AG04450 (cell line): ENCODE results near the gene XXYLT1. TPM values are rescaled to one million over a fixed set of nuclear protein-coding genes. Genes with fewer than 3 reads are reported as not detected.

Experiments used
- CTCF ChIA-PET: fragments of 300-600, 350-600 bp; formaldehyde crosslinking; extraction: SDS; loops from one replicate; lab custom pipeline; 2022; ENCODE audit warnings: antibody characterized with exemption, inconsistent platforms; lab: Charles Lee
- POLR2A ChIA-PET: fragments of 350-600 bp; formaldehyde crosslinking; extraction: SDS; loops from one replicate; lab custom pipeline; 2021; ENCODE audit warnings: antibody characterized with exemption, inconsistent platforms; lab: Yijun Ruan, JAX
- DNase-seq: peaks from one replicate; pipeline ENCODE4 v3.0.0-alpha.2; 2011; ENCODE audit warnings: low read depth, low spot score
- H3K27ac ChIP-seq: one replicate; pipeline ENCODE4 v1.5.1; 2012; ENCODE audit warnings: low read depth, low read length, control low read depth
- H3K27me3 ChIP-seq: one replicate; pipeline ENCODE4 v1.6.0; 2012; ENCODE audit warnings: low read length; ENCODE audit not compliant: control insufficient read depth, insufficient read depth
- H3K4me3 ChIP-seq: 2 replicates; pipeline ENCODE4 v1.5.1; 2011; ENCODE audit warnings: mild to moderate bottlenecking, low read depth, low read length, control low read depth
- H3K9me3 ChIP-seq: 2 replicates; pipeline ENCODE4 v1.5.1; 2012; ENCODE audit warnings: low read length; ENCODE audit not compliant: control insufficient read depth, insufficient read depth
- polyA plus RNA-seq: library from polyadenylated mRNA; depleted of rRNA; stranded (reverse); fragments of >200 nt; gene quantifications from 2 replicates; pipeline ENCODE4 v1.2.3, GENCODE V29; 2011
- TF ChIP-seq, protein P1 (sequence below): IDR thresholded peaks from 2 replicates; pipeline ENCODE4 v1.5.1; 2011; ENCODE audit warnings: low read depth, low read length, control low read depth, inconsistent platforms

XXYLT1 gene
- polyA plus RNA-seq, 1 experiment: 16.5 TPM

- ChIA-PET POLR2A (no interaction called here), CTCF (interaction anchor here (1.1 to 1.5 kb wide), 2 partner anchors 20 to 404 kb away, joined by 3 to 5 read pairs; no protein-coding TSS in a partner anchor)
- Histone ChIP-seq H3K9me3 (no peaks in the 10 kb centered on the region), H3K4me3 (no peak overlapping the region), H3K27ac (no peak overlapping the region), H3K27me3 (no peaks in the 10 kb centered on the region)
- TF ChIP-seq, protein P1, sequence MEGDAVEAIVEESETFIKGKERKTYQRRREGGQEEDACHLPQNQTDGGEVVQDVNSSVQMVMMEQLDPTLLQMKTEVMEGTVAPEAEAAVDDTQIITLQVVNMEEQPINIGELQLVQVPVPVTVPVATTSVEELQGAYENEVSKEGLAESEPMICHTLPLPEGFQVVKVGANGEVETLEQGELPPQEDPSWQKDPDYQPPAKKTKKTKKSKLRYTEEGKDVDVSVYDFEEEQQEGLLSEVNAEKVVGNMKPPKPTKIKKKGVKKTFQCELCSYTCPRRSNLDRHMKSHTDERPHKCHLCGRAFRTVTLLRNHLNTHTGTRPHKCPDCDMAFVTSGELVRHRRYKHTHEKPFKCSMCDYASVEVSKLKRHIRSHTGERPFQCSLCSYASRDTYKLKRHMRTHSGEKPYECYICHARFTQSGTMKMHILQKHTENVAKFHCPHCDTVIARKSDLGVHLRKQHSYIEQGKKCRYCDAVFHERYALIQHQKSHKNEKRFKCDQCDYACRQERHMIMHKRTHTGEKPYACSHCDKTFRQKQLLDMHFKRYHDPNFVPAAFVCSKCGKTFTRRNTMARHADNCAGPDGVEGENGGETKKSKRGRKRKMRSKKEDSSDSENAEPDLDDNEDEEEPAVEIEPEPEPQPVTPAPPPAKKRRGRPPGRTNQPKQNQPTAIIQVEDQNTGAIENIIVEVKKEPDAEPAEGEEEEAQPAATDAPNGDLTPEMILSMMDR: no peak
- DNase-seq: no peak
Observed at GRCh38 chr3:195086341-195086740, 184.6 kb downstream of the XXYLT1 start.

- Histone ChIP-seq H3K9me3 (no peaks in the 10 kb centered on the region), H3K27ac (no peak overlapping the region), H3K4me3 (no peak overlapping the region), H3K27me3 (no peaks in the 10 kb centered on the region)
- TF ChIP-seq, protein P1: no peak
- no peak for DNase-seq
- POLR2A ChIA-PET: no interaction called here
- CTCF ChIA-PET: interaction anchor here (1.5 kb wide), 1 partner anchor 403 kb away, joined by 3 read pairs; no protein-coding TSS in a partner anchor
Observed at GRCh38 chr3:195085356-195086130, 185.4 kb downstream of the XXYLT1 start.

- Histone ChIP-seq H3K27me3 (no peaks in the 10 kb centered on the region), H3K27ac (no peak overlapping the region), H3K4me3 (no peak overlapping the region), H3K9me3 (no peaks in the 10 kb centered on the region)
- TF ChIP-seq, protein P1: no peak
- POLR2A ChIA-PET: no interaction called here
- CTCF ChIA-PET: no interaction called here
- no peak for DNase-seq
Observed at GRCh38 chr3:195084746-195085145, 186.2 kb downstream of the XXYLT1 start.

GRCh38 chr3:195083659-195084058, 187.3 kb downstream of the XXYLT1 start:
- H3K27ac ChIP-seq: no peak overlapping the region
- TF ChIP-seq, protein P1: no peak
- ChIA-PET CTCF (no interaction called here), POLR2A (no interaction called here)
- no peaks in the 10 kb centered on the region for H3K9me3 ChIP-seq
- DNase-seq: no peak
- no peak overlapping the region for H3K4me3 ChIP-seq
- no peaks in the 10 kb centered on the region for H3K27me3 ChIP-seq

GRCh38 chr3:195082811-195083210, 188.1 kb downstream of the XXYLT1 start:
- no peak overlapping the region for H3K27ac ChIP-seq
- ChIA-PET POLR2A (no interaction called here), CTCF (no interaction called here)
- TF ChIP-seq, protein P1: no peak
- DNase-seq: no peak
- H3K9me3 ChIP-seq: no peaks in the 10 kb centered on the region
- H3K27me3 ChIP-seq: no peaks in the 10 kb centered on the region
- H3K4me3 ChIP-seq: no peak overlapping the region
